ENCODE data around the gene SURF2.
"Not testable (repeated sequence)": the region's sequence is repeated elsewhere in the genome, so short reads cannot be mapped to it uniquely, and the experiment has no call there.

Gene SURF2

GRCh38 chr9:133375724-133376654 is 19.6 kb downstream of the SURF2 start, which contains the start of the genes STKLD1 and SURF4:
Gene STKLD1 (plus strand): TSS chr9:133376366. CDS start chr9:133376474, 108 bp downstream.
Gene SURF4 (minus strand): TSS chr9:133376060. CDS start chr9:133375969, 91 bp downstream.
- peak; percentile 87 for DNase-seq (ENCODE audit: low read depth in 2 of 2, low spot score in 1 of 2)

DNA sequence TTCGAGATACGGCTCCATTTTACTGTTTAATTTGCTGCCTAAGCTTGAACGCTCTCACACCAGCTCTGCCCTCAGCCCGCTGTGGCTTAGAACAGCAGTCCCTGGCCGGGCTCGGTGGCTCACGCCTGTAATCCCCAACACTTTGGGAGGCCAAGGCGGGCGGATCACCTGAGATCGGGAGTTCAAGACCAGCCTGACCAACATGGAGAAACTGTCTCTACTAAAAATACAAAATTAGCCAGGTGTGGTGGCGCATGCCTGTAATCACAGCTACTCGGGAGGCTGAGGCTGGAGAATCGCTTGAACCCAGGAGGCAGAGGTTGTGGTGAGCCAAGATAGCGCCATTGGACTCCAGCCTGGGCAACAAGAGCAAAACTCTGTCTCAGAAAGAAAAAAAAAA is 20.9 kb downstream of the SURF2 start:
- DNase-seq (ENCODE audit: low read depth in 2 of 2, low spot score in 1 of 2) = not testable (repeated sequence)

DNA sequence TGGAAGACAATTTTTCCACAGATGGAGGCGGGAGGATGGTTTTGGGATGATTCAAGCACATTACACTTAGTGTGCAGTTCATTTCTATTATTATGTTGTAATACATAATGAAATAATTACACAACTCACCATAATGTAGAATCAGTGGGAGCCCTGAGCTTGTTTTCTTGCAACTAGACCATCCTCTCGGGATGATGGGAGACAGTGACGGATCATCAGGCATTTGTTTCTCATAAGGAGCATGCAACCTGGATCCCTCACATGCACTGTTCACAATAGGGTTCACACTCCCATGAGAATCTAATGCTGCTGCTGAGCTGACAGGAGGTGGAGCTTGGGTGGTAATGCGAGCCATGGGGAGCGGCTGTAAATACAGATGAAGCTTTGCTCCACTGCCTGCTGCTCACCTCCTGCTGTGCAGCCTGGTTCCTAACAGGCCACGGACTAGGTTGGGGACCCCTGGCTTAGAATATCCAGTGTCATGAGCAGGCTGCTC is 21.4 kb downstream of the SURF2 start:
- no peak for DNase-seq (ENCODE audit: low read depth in 2 of 2, low spot score in 1 of 2)

- DNase-seq (ENCODE audit: low read depth in 2 of 2, low spot score in 1 of 2) = no peak
Observed at GRCh38 chr9:133378408-133378962, 22.1 kb downstream of the SURF2 start.

GRCh38 chr9:133379153-133380086 is 23.1 kb downstream of the SURF2 start:
- no peak for DNase-seq (ENCODE audit: low read depth in 2 of 2, low spot score in 1 of 2)

DNA sequence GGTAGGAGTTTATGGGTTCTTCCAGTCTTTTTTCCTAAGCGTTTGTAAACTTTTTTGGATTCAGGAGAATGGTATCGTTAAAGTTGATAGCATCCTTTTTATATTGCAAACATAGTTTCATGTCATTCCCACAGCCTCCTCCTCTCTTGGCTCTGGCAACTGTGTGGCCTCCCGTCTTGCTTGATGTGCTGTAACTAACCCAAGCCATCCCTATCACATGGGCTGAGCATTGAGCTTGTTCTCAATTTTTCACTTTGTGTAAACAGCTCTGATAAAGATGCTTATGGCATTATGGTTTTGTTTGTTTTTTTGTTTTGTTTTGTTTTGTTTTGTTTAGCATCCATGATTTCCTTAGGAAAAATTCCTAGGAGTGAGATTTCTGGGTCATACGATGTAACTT is 24.4 kb downstream of the SURF2 start:
- DNase-seq (ENCODE audit: low read depth in 2 of 2, low spot score in 1 of 2) = no peak

DNA sequence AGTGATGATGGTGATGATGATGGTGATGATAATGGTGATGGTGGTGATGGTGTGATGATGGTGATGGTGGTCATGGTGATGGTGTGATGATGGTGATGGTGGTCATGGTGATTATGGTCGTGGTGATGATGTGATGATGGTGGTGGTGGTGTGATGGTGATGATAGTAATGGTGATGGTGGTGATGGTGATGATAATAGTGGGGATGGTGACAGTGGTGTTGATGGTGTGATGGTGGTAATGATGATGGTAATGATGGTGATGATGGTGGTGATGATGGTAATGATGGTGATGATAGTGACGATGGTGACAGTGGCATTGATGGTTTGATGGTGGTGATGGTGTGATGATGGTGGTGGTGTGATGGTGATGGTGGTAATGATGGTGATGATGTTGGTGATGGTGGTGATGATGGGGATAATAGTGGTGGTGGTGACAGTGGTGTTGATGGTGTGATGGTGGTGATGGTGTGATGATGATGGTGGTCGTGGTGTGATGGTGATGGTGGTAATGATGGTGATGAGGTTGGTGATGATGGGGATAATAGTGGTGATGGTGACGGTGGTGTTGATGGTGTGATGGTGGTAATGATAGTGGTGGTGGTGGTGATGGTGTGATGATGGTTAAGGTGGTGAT is 26.3 kb downstream of the SURF2 start:
- no peak for DNase-seq (ENCODE audit: low read depth in 2 of 2, low spot score in 1 of 2)

DNA sequence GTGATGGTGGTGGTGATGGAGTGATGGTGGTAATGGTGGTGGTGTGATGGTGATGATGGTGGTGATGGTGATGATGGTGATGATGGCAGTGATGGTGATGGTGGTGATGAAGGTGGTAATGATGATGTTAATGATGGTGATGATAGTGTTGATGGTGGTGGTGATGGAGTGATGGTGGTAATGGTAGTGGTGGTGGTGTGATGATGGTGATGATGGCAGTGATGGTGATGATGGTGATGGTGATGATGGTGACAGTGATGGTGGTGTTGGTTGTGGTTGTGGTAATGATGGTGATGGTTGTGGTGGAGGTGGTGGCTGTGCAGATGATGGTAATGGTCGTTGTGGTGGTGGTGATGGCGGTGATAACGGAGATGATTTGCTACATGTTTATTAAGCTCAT is 27.1 kb downstream of the SURF2 start:
- DNase-seq (ENCODE audit: low read depth in 2 of 2, low spot score in 1 of 2) = no peak

DNA sequence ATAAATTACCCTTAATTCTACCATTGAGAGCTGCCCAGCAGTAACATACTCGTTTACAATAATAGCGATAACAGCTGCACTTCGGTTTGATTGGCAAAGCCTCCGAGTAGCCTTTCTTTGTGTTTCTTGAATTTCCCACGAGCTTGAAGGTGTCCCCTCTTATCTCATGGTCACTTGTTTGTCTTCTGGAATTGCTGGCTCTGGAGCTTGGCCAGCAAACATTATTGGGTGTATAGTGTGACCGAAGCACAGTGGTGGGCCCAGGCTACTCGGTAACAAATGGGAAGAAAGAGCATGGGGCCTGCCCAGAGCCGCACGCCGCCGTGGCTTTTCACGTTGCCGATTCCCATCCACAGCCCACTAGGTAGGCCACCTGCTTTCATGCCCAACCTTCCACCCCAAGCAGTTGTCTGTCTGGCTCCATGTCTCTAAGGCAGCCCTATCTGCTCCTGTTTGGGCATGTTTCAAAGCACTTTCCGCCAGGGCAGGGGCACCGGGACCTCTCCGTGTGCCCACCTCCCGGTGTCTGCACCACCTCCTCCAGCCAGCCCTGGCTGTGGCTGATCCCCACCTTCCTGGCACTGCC is 28.5 kb downstream of the SURF2 start:
- DNase-seq (ENCODE audit: low read depth in 2 of 2, low spot score in 1 of 2) = no peak

- no peak for DNase-seq (ENCODE audit: low read depth in 2 of 2, low spot score in 1 of 2)
Observed at GRCh38 chr9:133385452-133385851, 29.1 kb downstream of the SURF2 start.

DNA sequence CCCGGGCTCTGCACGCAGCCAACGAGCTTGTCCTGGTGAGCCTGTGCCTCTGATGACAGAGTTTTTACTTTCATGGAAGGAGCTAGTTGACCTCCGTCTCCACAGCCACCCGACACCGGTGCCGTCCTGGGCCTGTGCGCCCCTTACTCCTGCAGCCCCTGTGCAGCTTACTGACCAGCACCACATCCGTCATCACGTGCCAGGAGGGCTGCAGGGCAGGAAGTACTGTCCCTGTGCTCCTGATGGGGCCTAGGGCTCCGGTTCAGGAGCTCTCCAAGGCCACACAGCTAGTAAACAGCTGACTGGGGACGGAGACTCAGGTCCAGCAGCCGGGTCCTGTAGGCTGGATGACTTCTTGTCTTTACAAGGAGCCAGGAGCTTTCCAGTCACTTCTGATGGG is 30.0 kb downstream of the SURF2 start:
- no peak for DNase-seq (ENCODE audit: low read depth in 2 of 2, low spot score in 1 of 2)

DNA sequence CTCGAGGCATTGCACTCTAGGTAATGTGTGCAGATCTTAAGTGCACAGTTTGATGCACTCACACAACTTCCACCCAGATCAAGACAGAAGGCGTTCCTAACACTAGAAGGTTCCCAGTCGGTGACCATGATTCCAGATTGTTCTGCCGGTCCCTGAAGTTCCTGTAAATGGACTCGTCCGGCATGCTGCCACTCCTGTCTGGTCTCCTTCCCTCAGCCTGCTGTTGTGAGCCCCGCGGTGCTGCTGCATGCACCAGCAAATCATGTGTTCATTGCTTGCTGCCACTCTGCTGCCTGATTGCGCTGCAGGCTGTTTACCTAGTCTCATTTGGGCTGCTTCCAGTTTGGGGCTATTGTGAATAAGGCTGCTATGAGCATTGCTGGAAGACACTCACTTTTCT is 31.3 kb downstream of the SURF2 start:
- DNase-seq (ENCODE audit: low read depth in 2 of 2, low spot score in 1 of 2) = no peak

- DNase-seq (ENCODE audit: low read depth in 2 of 2, low spot score in 1 of 2) = no peak
Observed at GRCh38 chr9:133389025-133389557, 32.7 kb downstream of the SURF2 start.

- no peak for DNase-seq (ENCODE audit: low read depth in 2 of 2, low spot score in 1 of 2)
Observed at GRCh38 chr9:133389562-133389961, 33.2 kb downstream of the SURF2 start.

DNA sequence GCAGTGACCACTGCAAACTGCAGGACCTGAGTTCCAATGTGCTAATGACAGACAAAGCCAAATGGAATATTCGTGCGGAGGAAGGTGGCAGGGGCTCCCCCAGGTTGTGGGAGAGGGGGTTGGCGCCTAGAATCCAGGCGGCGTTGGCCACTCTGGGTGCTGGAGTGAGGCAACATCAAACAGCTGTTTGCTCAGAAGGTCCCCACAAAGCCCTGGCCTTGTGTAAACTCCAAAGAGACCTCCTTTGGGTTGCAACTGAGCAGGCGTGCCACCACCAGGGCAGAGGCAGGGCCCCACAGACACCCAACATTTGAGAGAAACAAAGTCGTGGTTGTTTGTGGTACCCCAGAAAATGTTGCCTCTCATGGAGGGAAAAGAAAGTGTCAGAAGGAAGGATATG is 34.4 kb downstream of the SURF2 start:
- no peak for DNase-seq (ENCODE audit: low read depth in 2 of 2, low spot score in 1 of 2)

GRCh38 chr9:133391449-133391848 is 35.1 kb downstream of the SURF2 start:
- DNase-seq (ENCODE audit: low read depth in 2 of 2, low spot score in 1 of 2) = not testable (repeated sequence)

GRCh38 chr9:133392308-133392707 is 36.0 kb downstream of the SURF2 start:
- DNase-seq (ENCODE audit: low read depth in 2 of 2, low spot score in 1 of 2) = not testable (repeated sequence)

DNA sequence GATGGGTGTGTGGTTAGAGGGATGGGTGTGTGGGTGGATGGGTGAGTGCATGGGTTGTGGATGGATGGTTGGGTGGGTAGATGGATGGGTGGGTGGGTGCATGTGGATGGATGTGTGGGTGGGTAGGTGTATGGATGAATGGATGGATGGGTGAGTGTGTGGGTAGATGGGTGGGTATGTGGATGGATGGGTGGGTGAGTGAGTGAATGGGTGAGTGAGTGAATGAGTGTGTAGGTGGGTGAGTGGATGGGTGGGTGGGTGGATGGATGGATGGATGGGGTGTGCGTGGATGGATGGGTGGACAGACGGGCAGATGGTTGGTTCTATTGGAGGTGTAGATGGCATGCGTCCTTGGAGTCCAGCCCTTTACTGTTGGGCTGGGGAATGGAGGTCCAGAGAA is 37.0 kb downstream of the SURF2 start:
- DNase-seq (ENCODE audit: low read depth in 2 of 2, low spot score in 1 of 2) = no peak

DNA sequence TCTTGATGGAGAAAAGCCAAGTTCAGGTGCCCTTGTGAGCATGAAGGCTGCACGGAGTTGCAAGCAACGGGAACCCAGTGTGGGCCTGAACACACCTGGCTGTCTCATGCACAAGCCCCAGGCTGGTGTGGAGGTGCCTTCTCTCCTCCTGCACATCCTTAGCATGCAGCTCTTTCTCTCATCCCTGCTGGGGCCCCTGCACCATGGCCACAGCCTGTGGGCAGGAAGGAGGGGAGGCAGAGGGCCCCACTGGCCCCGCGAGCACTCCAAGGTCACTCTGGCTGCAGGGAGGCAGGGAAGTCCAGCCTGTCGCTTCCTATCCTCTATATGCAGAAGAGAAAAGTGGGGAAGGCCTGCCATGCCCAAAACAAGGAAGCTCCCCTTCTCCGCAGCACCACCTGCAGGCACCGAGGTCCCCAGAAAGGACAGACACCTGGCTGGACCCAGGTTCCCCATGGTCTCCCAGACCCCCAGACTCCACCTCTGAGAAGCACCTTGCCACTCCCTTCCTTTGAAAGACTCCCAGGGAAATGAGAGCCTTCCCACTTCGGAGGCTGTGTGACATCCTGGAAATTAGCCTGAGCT is 38.4 kb downstream of the SURF2 start:
- no peak for DNase-seq (ENCODE audit: low read depth in 2 of 2, low spot score in 1 of 2)

DNA sequence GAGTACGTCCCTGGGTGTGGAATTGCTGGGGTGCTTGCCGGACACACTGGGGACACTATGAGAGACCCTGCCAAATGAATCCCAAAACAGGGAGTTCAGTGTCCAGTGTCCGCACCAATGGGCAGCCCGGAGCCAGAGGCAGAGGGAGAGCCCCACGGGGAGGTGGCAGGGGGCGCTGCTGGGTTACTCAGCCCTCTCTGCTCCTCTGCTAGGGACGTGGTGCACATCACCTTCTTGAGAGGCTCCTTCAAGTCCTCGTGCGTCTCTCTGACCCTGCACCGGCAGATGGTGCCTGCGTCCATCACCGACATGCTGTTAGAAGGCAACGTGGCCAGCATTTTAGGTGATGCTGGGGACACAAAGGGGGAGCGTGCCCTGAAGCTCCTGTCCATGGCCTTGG is 40.6 kb downstream of the SURF2 start:
- no peak for DNase-seq (ENCODE audit: low read depth in 2 of 2, low spot score in 1 of 2)
